HG02885 (cell line): ENCODE data around the gene CLEC16A.

ENCODE experiments used
- ATAC-seq: cut with Tn5 transposase; IDR thresholded peaks from one replicate; pipeline ENCODE4 v1.9.1; 2021; ENCODE audit warnings: mild to moderate bottlenecking; ENCODE audit not compliant: unreplicated experiment, poor library complexity

CLEC16A gene

DNA sequence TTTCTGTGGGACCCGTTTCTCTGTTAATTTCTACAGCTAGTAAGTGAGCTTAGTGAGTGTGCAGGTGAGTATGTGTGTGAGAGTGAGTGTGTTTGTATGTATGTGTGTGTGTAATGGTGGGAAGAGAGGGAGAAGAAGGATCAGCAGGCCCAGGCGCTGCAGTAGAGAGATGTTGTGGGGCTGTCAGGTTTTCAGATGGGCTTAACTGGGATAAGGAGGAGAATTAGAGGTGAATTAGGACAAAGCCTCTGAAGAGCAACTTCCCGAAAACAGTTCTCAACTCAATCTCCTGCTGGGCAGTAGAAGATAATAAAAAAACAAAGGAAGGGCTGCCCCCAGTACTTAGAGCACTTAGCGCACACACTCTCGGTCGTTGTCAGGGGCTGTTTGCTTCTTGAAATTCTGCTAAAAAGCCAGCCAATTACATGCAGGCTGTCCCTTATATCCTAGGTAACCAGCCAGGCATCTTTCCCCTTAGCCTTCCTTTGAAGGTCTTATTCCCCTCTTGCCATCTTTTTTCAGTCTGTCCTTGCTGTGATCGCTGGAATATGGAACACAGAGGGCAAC, 63.4 kb downstream of the CLEC16A start:
- no peak for ATAC-seq

GRCh38 chr16:11009027-11009755, 64.8 kb downstream of the CLEC16A start:
- no peak for ATAC-seq

- ATAC-seq: no peak
Observed at GRCh38 chr16:11010575-11011221, 66.3 kb downstream of the CLEC16A start.

DNA sequence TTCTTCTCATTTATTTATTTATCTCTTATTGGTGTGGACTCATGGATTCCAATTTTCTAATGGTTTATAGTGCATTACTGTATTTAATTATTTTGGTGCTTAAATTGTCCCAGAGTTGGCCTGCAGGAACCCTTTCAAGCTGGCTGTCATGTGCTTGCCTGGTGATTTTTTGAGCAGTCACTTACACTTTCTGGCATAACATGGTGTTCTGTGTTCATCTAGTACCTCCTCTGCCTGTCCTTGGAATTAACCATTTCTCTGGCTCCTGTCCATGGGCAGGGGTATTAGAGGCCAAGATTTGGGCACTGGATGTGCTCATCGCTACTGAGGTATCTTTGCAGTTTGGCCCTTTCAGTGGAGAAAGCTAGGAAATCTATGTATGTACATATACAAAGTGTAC, 67.0 kb downstream of the CLEC16A start:
- ATAC-seq: no peak

GRCh38 chr16:11012841-11013240, 68.5 kb downstream of the CLEC16A start:
- no peak for ATAC-seq

DNA sequence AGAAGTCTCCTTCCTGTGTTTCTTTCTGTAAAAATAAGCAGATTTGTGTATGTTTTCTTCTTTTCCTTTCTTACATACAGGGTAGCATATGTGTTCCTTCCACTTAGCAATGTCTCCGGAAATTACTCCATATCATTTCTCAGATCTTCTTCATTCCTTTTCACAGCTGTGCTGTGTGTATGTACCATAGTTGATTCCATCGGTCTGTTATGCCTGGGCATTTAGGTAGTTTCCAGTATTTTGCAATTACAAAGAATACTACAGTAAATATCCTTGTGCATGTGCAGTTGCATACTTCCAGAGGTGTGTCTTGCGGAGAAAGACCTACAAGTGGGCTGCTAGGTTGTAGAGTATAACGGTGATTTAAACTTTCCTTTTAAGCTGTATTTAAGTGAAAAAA, 69.8 kb downstream of the CLEC16A start:
- ATAC-seq: no peak

DNA sequence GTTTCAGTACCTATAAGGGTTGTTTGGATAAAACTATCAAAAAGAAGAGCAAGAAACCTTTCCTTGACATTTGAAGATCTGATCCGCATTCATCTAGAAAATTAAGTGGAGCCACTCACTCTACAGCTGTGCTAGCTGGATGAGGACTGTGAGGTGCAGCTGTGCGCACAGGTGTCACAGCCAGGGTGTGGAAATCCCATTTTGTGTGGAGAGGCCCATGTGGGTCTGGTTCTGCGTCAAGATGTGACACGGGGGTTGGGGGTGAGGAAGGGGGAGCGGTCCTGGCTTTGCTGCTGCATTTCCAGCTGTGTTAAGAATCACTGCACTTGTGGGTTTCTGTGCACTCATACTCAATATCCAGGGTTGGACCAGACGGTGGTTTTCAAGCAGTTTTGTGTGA, 70.7 kb downstream of the CLEC16A start:
- no peak for ATAC-seq

- ATAC-seq: no peak
Observed at GRCh38 chr16:11015607-11016006, 71.2 kb downstream of the CLEC16A start.

DNA sequence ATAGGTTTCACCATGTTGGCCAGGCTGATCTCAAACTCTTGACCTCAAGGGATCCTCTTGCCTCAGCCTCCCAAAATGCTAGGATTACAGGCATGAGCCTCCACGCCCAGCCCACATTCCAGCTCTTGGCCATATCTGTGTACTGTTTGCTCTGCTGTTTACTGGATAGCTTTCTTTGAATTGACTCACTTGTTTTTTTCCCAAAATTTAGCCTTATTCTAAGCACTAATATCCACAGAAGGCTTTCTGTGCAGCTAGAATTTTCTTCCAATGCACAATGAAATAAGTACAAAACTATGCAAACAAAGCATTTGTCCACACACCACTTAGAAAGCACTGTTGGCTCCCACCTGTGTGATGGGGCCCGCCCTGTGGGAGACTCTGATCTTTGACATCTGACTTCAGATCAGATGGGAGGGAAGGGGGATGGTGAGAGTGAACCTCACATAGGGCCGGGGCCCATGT, 72.2 kb downstream of the CLEC16A start:
- no peak for ATAC-seq

GRCh38 chr16:11016993-11017392, 72.6 kb downstream of the CLEC16A start:
- no peak for ATAC-seq

GRCh38 chr16:11017499-11017898, 73.1 kb downstream of the CLEC16A start:
- no peak for ATAC-seq

DNA sequence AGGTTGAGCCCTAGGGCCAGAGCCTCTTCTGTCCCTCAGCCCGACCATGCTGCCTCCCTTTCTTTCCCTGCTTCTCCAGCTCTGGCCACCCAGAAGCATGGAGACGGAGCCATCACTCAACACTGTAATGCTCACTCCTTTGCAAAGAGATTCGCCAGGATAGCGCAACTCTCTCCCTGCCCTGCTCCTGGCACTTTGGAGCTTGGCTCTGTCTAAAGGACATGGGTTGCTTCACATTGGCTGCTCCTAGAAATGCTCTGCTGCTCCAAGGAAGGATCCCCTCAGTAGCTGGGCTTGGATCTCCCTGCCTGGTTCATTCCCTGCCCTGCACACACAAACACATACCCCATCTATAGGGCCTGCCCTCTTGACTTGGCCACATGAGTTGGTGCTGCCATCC, 76.0 kb downstream of the CLEC16A start:
- ATAC-seq: no peak

GRCh38 chr16:11020792-11021551, 76.6 kb downstream of the CLEC16A start:
- ATAC-seq: no peak

GRCh38 chr16:11022002-11022401, 77.6 kb downstream of the CLEC16A start:
- no peak for ATAC-seq

DNA sequence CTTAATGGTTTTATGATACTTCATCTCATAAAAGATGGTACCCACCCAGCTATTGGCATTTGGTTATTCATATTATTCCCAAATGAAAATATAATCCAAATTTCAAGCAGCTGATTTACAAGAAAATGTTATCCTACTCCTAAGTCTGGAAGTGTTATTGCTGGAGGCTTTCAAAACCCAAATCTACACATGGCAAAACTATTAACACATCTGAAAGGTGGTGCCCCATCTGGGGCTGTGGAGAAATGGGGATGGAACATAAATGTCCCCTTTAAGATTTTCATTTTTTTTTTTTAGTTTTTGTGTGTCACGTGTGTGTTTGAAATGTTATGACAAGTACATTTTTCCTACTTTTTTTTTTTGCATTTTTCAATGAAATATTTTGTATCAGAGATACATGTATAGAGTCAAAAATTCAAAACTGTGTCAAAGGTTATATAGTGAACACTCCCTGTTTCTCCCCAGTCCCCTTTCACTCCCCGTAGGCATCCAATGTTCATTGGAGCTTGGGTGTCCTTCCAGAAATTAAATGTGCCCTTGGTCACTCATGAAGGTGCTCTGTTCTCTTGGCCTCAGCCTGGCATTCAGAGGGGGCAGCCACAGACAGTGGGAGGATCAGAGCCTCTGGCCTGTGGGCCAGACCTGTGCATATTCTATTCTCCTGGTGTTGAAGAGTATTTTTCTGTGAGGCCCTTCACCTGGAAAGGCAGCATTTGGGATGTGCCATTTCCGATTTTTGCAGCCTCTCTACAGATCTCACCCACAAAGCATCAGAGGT, 79.1 kb downstream of the CLEC16A start:
- ATAC-seq: no peak

DNA sequence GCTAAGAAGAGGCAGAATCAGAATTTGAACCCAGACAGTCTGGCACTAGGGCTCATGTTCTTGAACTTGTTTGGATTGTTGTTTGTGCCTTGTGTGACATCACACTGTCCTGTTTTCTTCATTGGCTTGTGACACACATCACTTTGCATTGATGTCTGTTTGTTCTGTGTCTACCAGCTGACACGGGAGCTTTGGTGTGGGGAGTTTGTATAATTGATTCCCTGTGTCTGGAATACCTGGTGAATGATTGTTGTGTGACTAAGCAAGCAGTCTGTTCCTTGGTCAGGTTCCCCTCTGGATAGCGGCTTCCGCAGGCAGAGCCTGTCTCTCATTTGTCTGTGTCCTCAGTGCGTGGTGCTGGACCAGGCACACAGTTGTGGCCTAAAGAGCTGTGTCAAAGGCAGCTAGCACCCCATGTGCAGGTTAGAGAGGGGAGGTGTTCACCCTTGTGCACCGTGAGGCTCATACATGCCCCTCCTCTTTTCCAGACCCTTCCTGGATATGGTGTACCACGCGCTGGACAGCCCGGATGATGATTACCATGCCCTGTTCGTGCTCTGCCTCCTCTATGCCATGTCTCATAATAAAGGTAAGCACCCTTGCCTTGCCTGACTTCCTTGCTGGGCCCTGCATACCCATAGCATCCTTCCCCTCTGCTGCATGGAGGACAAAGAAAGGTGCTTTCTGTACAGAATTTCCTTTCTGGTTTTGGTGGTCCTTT, 80.1 kb downstream of the CLEC16A start:
- no peak for ATAC-seq

- peak; percentile 33 for ATAC-seq
Observed at GRCh38 chr16:11025120-11025531, 80.8 kb downstream of the CLEC16A start.

DNA sequence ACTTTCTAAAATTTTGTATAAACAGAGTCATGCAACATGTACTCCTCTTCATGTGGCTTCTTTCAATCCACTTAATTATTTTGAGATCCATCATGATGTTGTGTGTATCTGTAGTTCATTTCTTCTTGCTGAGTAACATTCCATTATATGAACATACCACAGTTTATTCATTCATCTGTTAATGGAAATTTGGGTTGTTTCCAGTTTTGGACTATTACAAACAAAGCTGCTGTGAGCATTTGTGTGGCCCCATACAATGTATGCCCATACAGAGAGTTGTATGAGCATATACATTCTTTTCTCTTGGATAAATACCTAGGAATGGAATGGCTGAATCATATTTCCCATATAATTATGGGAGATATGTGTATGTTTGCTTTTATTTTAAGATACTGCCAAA, 85.6 kb downstream of the CLEC16A start:
- no peak for ATAC-seq

GRCh38 chr16:11030990-11031510, 86.7 kb downstream of the CLEC16A start:
- no peak for ATAC-seq
